C4-2B (cell line): Measurements from ENCODE around the gene AFAP1.

Experiments used
- H3K27ac ChIP-seq: fragments of 450-650 bp; 2 replicates; pipeline ENCODE4 v1.5.1; 2017
- CTCF ChIP-seq: fragments of 450-650 bp; conservative IDR thresholded peaks from 2 replicates; pipeline ENCODE4 v1.5.1; 2017; ENCODE audit warnings: mild to moderate bottlenecking
- ZFX ChIP-seq: fragments of 450-650 bp; IDR thresholded peaks from 2 replicates; pipeline ENCODE4 v1.6.1; 2017

The AFAP1 gene

GRCh38 chr4:7752649-7753048 is 187.0 kb downstream of the AFAP1 start:
- TF ChIP-seq ZFX = no peak
- no peak for TF ChIP-seq CTCF
- no peak overlapping the region for H3K27ac ChIP-seq

GRCh38 chr4:7750972-7751371 is 188.7 kb downstream of the AFAP1 start:
- H3K27ac ChIP-seq = no peak overlapping the region
- TF ChIP-seq ZFX (no peak), CTCF (no peak)

- H3K27ac ChIP-seq = no peak overlapping the region
- no peak for TF ChIP-seq CTCF
- no peak for TF ChIP-seq ZFX
These were observed 189.1 kb downstream of the AFAP1 start for GRCh38 chr4:7750523-7750922.

GRCh38 chr4:7747566-7747965 is 192.1 kb downstream of the AFAP1 start:
- TF ChIP-seq ZFX (no peak), CTCF (no peak)
- no peak overlapping the region for H3K27ac ChIP-seq

GRCh38 chr4:7747062-7747385 is 192.6 kb downstream of the AFAP1 start:
- no peak for TF ChIP-seq CTCF
- TF ChIP-seq ZFX = no peak
- H3K27ac ChIP-seq = no peak overlapping the region

- H3K27ac ChIP-seq = no peak overlapping the region
- TF ChIP-seq ZFX (no peak), CTCF (no peak)
These were observed 193.2 kb downstream of the AFAP1 start for GRCh38 chr4:7746351-7747061.

- H3K27ac ChIP-seq = no peak overlapping the region
- TF ChIP-seq CTCF (no peak), ZFX (no peak)
These were observed 194.3 kb downstream of the AFAP1 start for GRCh38 chr4:7745301-7745885.
